Measurements from ENCODE around the gene CLTA. TPM values are rescaled to one million over a fixed set of nuclear protein-coding genes. Genes with fewer than 3 reads are reported as not detected.
"Not testable (repeated sequence)": the region's sequence is repeated elsewhere in the genome, so short reads cannot be mapped to it uniquely, and the experiment has no call there.

CLTA gene
- total RNA-seq, 1 donor from 2014 or later, result 175 TPM

DNA sequence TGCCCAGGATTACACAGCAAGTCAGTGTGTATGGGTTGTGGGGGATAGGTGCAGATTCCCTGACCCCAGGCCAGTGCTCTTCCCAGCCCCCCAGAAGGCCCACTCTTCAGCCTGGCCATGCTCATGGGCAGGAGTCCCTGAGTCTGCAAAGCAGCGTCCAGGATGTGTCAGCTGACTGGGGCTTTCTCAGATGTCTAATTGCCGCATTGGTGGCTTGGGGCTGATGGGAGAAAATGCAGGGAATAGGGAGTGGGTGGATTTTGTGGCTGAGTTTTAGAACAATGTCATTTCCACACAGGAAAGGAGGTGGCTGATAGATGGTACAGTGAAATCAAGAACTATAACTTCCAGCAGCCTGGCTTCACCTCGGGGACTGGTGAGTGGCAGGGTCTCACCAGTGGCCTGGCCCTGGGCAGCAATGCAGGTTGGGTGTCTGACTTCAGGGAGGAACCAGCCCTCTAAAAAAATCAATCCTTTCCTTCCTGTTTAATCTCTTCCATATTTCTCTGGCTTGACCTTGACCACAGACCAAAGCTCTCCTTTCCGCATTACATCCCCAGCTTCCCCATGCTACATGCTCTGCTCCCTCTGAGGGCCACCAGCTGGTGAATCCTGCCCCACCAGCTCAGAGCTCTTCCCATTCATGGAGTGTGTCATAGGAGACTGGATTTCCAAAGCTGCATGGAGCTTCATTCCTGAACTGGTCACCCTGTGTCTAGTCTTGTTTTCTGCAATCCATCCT lies 40.0 kb upstream of the CLTA start:
- Mint-ChIP-seq H3K36me3 (ENCODE audit: low read depth) (peaks cover 34% of the 10 kb centered on the region), H3K4me3 (peak overlapping the region; percentile 77), H3K27ac (peak overlapping the region; percentile 96), H3K9me3 (peaks cover 11% of the 10 kb centered on the region), H3K4me1 (ENCODE audit: low read depth) (peaks cover 72% of the 10 kb centered on the region), H3K27me3 (ENCODE audit: insufficient read depth) (no peaks in the 10 kb centered on the region)
- intact Hi-C loops (cut with micrococcal nuclease), result loop anchor here (1.0 to 2.0 kb wide), 4 partner anchors 10 to 114 kb away; partner anchors contain the start of genes CLTA and RECK
- no peak for DNase-seq (ENCODE audit: low spot score)

- intact Hi-C loops (cut with micrococcal nuclease), result loop anchor here (1.0 to 2.0 kb wide), 6 partner anchors 11 to 115 kb away; partner anchors contain the start of genes CLTA and RECK
- Mint-ChIP-seq H3K9me3 (peaks cover 6% of the 10 kb centered on the region), H3K27me3 (ENCODE audit: insufficient read depth) (no peaks in the 10 kb centered on the region), H3K4me1 (ENCODE audit: low read depth) (peaks cover 64% of the 10 kb centered on the region), H3K4me3 (peak overlapping the region; percentile 77), H3K36me3 (ENCODE audit: low read depth) (peaks cover 28% of the 10 kb centered on the region), H3K27ac (peak overlapping the region; percentile 96)
- DNase-seq (ENCODE audit: low spot score), result peak; percentile 84
Measured at GRCh38 chr9:36151316-36152210, 39.2 kb upstream of the CLTA start.

DNA sequence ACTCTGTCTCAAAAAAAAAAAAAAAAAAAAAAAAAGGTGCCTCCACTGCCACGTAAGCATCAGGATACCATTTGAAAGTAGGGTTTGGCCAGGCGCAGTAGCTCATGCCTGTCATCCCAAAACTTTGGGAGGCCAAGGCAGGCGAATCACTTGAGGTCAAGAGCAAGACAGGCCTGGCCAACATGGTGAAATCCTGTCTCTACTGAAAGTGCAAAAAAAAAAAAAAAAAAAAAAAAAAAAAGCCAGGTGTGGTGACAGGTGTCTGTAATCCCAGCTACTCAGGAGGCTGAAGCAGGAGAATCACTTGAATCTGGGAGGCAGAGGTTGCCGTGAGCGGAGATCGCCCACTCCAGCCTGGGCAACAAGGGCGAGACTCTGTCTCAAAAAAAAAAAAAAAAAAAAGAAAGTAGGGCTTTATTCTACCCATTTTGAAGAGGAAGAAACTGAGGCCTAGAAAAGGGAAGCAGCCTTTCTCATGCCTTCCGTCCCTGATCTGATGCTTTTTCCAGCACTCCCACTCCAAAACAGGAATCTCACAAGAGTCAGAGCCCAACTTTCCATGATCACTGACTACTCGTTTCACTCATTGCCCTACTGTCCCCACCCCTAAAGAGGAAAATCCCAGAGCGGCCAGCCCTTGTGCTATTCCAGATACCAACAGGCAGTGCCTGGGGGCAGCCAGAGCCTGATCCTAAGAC lies 37.8 kb upstream of the CLTA start:
- no peaks in the 10 kb centered on the region for H3K27me3 Mint-ChIP-seq (ENCODE audit: insufficient read depth)
- H3K4me3 Mint-ChIP-seq, result no peak overlapping the region
- H3K9me3 Mint-ChIP-seq, result peaks cover 3% of the 10 kb centered on the region
- H3K4me1 Mint-ChIP-seq (ENCODE audit: low read depth), result peaks cover 54% of the 10 kb centered on the region
- H3K27ac Mint-ChIP-seq, result peak overlapping the region; percentile 63
- H3K36me3 Mint-ChIP-seq (ENCODE audit: low read depth), result peaks cover 24% of the 10 kb centered on the region
- no peak for DNase-seq (ENCODE audit: low spot score)
- intact Hi-C loops (cut with micrococcal nuclease), result loop anchor here (1.0 kb wide), 2 partner anchors 16 to 50 kb away; no protein-coding TSS in a partner anchor

DNA sequence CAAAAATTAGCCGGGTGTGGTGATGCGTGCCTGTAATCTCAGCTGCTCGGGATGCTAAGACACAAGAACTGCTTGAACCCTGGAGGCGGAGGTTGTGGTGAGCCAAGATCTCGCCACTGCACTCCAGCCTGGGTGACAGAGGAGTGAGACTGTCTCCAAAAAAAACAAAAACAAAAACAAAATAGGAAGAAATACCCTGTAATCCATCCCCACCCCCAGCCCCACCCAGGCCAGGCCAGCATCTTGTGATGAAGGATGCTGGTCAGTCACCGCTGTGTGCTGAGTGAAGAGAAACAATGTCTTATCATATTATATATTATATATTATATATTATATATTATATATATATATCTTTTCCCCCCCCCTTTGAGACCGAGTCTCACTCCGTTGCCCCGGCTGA lies 37.0 kb upstream of the CLTA start:
- DNase-seq (ENCODE audit: low spot score), result no peak
- peaks cover 3% of the 10 kb centered on the region for H3K9me3 Mint-ChIP-seq
- peaks cover 28% of the 10 kb centered on the region for H3K36me3 Mint-ChIP-seq (ENCODE audit: low read depth)
- intact Hi-C loops (cut with micrococcal nuclease), result no loop called here
- peaks cover 48% of the 10 kb centered on the region for H3K4me1 Mint-ChIP-seq (ENCODE audit: low read depth)
- H3K27me3 Mint-ChIP-seq (ENCODE audit: insufficient read depth), result no peaks in the 10 kb centered on the region
- H3K4me3 Mint-ChIP-seq, result no peak overlapping the region
- peak overlapping the region; percentile 65 for H3K27ac Mint-ChIP-seq

DNA sequence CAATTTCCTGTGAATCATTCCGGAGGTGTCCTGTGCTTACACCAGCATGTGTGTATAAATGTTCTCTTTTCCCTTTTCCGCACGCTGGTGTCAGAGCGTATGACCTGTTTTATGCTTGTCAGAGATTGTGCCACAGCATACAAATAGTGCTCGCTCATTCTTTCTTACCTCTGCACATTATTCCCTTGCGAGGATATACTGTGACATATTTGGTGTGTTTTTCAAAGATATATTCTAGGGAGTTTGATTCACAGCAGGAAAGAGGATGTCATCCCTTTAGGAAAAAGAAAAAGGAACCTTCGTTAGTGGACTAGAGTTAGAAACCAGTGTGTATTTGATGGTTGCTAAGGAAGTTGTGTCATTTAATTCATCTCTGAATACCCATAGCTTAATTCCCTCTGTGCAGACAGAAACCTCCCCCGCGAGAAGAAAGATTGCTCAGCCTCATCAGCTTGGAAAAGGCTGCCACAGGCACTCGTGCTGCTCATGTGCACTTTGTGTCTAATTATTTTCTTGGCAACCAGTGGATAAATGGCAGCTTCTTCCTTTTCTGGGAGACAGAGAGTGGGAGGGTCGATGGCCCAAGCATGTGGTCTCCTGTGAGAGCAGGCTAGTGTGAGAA lies 36.3 kb upstream of the CLTA start:
- Mint-ChIP-seq H3K9me3 (peaks cover 3% of the 10 kb centered on the region), H3K27me3 (ENCODE audit: insufficient read depth) (no peaks in the 10 kb centered on the region), H3K4me3 (peak overlapping the region; percentile 19), H3K27ac (peak overlapping the region; percentile 65), H3K36me3 (ENCODE audit: low read depth) (peaks cover 34% of the 10 kb centered on the region), H3K4me1 (ENCODE audit: low read depth) (peaks cover 47% of the 10 kb centered on the region)
- intact Hi-C loops (cut with micrococcal nuclease), result no loop called here
- DNase-seq (ENCODE audit: low spot score), result no peak

GRCh38 chr9:36156116-36156515 lies 34.6 kb upstream of the CLTA start:
- peaks cover 3% of the 10 kb centered on the region for H3K9me3 Mint-ChIP-seq
- H3K27ac Mint-ChIP-seq, result no peak overlapping the region
- no peak overlapping the region for H3K4me3 Mint-ChIP-seq
- peaks cover 39% of the 10 kb centered on the region for H3K4me1 Mint-ChIP-seq (ENCODE audit: low read depth)
- no peaks in the 10 kb centered on the region for H3K27me3 Mint-ChIP-seq (ENCODE audit: insufficient read depth)
- peaks cover 37% of the 10 kb centered on the region for H3K36me3 Mint-ChIP-seq (ENCODE audit: low read depth)
- DNase-seq (ENCODE audit: low spot score), result no peak
- intact Hi-C loops (cut with micrococcal nuclease), result no loop called here

DNA sequence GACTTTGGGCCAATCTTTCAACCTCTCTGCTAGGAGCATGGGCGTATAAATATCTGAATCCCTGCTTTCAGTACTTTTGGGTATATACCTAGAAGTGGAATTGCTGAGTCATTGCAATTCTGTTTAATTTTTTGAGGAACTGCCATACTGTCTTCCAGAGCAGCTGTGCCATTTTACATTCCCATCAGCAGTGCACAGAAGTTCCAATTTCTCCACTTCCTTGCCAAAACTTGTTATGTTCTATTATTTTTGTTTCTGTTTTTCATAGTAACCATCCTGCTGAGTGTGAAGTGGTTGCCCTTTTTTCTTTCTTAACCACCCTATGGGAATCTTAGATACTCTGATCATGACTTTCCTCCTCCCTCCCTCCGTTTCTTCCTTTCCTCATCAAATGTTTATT lies 32.6 kb upstream of the CLTA start:
- H3K4me3 Mint-ChIP-seq, result no peak overlapping the region
- intact Hi-C loops (cut with micrococcal nuclease), result no loop called here
- H3K27ac Mint-ChIP-seq, result no peak overlapping the region
- H3K9me3 Mint-ChIP-seq, result peaks cover 3% of the 10 kb centered on the region
- DNase-seq (ENCODE audit: low spot score), result no peak
- peaks cover 43% of the 10 kb centered on the region for H3K36me3 Mint-ChIP-seq (ENCODE audit: low read depth)
- H3K27me3 Mint-ChIP-seq (ENCODE audit: insufficient read depth), result no peaks in the 10 kb centered on the region
- peaks cover 27% of the 10 kb centered on the region for H3K4me1 Mint-ChIP-seq (ENCODE audit: low read depth)

DNA sequence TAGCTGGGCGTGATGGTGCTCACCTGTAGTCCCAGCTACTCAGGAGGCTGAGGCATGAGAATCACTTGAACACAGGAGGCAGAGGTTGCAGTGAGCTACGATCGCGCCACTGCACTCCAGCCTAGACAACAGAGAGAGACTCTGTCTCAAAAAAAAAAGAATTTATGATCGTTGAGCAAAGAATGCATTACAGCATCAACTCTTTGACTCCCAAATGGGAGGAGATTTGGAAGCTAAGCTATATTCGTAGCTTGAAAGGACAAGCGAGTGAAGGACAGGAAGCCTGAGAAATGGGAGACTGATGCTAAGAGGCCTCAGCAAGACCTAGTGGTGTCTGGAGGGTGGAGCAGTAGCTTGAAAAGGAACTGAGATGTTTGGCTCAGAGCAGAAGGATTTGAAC lies 31.8 kb upstream of the CLTA start:
- DNase-seq (ENCODE audit: low spot score), result no peak
- Mint-ChIP-seq H3K27ac (no peak overlapping the region), H3K4me1 (ENCODE audit: low read depth) (peaks cover 21% of the 10 kb centered on the region), H3K36me3 (ENCODE audit: low read depth) (peaks cover 40% of the 10 kb centered on the region), H3K27me3 (ENCODE audit: insufficient read depth) (no peaks in the 10 kb centered on the region), H3K4me3 (no peak overlapping the region), H3K9me3 (peaks cover 3% of the 10 kb centered on the region)
- intact Hi-C loops (cut with micrococcal nuclease), result no loop called here

- H3K9me3 Mint-ChIP-seq; H3K27ac Mint-ChIP-seq; intact Hi-C loops (cut with micrococcal nuclease); H3K27me3 Mint-ChIP-seq (ENCODE audit: insufficient read depth); H3K4me3 Mint-ChIP-seq; DNase-seq (ENCODE audit: low spot score): not testable (repeated sequence)
- Mint-ChIP-seq H3K4me1 (ENCODE audit: low read depth) (peaks cover 15% of the 10 kb centered on the region), H3K36me3 (ENCODE audit: low read depth) (peaks cover 34% of the 10 kb centered on the region)
Measured at GRCh38 chr9:36159509-36159908, 31.2 kb upstream of the CLTA start.

GRCh38 chr9:36160126-36160525 lies 30.6 kb upstream of the CLTA start:
- H3K9me3 Mint-ChIP-seq; intact Hi-C loops (cut with micrococcal nuclease); H3K4me3 Mint-ChIP-seq; H3K27ac Mint-ChIP-seq; DNase-seq (ENCODE audit: low spot score); H3K27me3 Mint-ChIP-seq (ENCODE audit: insufficient read depth): not testable (repeated sequence)
- peaks cover 31% of the 10 kb centered on the region for H3K36me3 Mint-ChIP-seq (ENCODE audit: low read depth)
- peaks cover 16% of the 10 kb centered on the region for H3K4me1 Mint-ChIP-seq (ENCODE audit: low read depth)

DNA sequence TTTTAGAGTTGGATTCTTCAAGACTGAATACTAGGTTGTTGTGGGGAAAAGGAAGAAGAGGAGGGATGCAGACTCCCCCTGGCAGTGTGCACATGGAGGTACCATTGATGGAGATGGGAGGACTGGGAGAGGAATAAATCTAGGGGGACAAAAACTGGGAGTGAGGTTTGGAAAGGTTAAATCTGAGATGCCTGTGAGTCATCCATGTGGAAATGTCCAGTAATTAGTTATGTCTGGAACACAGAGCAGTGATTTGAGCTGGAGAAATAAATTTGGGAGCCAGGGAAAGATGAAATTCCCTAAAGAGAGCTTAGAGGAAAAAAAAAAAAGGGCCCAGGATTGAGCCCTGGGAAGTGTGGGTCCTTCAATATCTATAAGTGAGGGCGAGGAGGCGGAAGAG lies 29.5 kb upstream of the CLTA start:
- peaks cover 19% of the 10 kb centered on the region for H3K4me1 Mint-ChIP-seq (ENCODE audit: low read depth)
- peaks cover 8% of the 10 kb centered on the region for H3K27me3 Mint-ChIP-seq (ENCODE audit: insufficient read depth)
- H3K9me3 Mint-ChIP-seq, result peaks cover 3% of the 10 kb centered on the region
- no peak for DNase-seq (ENCODE audit: low spot score)
- H3K27ac Mint-ChIP-seq, result no peak overlapping the region
- intact Hi-C loops (cut with micrococcal nuclease), result no loop called here
- no peak overlapping the region for H3K4me3 Mint-ChIP-seq
- H3K36me3 Mint-ChIP-seq (ENCODE audit: low read depth), result peaks cover 31% of the 10 kb centered on the region

- H3K4me1 Mint-ChIP-seq (ENCODE audit: low read depth), result peaks cover 19% of the 10 kb centered on the region
- intact Hi-C loops (cut with micrococcal nuclease), result no loop called here
- no peak overlapping the region for H3K27ac Mint-ChIP-seq
- H3K27me3 Mint-ChIP-seq (ENCODE audit: insufficient read depth), result peaks cover 10% of the 10 kb centered on the region
- H3K36me3 Mint-ChIP-seq (ENCODE audit: low read depth), result peaks cover 28% of the 10 kb centered on the region
- H3K4me3 Mint-ChIP-seq, result no peak overlapping the region
- H3K9me3 Mint-ChIP-seq, result no peaks in the 10 kb centered on the region
- no peak for DNase-seq (ENCODE audit: low spot score)
Measured at GRCh38 chr9:36162211-36162738, 28.4 kb upstream of the CLTA start.
